WTC11 (cell line): ENCODE data around the gene DEPDC5.

ENCODE experiments used
- CREM ChIP-seq: sonication (generic); formaldehyde crosslinking; IDR thresholded peaks from 2 replicates; pipeline ENCODE4 v1.8.1; 2022; ENCODE audit warnings: mild to moderate bottlenecking, missing genetic modification reagents, moderate library complexity
- CTCF ChIP-seq: fragments of 200-600 bp; IDR thresholded peaks from 2 replicates; pipeline ENCODE4 v1.8.0; 2022; ENCODE audit warnings: antibody characterized with exemption
- E2F1 ChIP-seq: sonication (generic); formaldehyde crosslinking; IDR thresholded peaks from 2 replicates; pipeline ENCODE4 v1.8.0; 2022; ENCODE audit warnings: mild to moderate bottlenecking, missing genetic modification reagents
- E2F5 ChIP-seq: sonication (generic); formaldehyde crosslinking; IDR thresholded peaks from 2 replicates; pipeline ENCODE4 v1.8.1; 2022; ENCODE audit warnings: mild to moderate bottlenecking, moderate library complexity, missing genetic modification reagents
- ELF4 ChIP-seq: sonication (generic); formaldehyde crosslinking; IDR thresholded peaks from 2 replicates; pipeline ENCODE4 v1.8.1; 2022; ENCODE audit warnings: low read depth, mild to moderate bottlenecking, moderate library complexity, missing genetic modification reagents
- ESRRA ChIP-seq: sonication (generic); formaldehyde crosslinking; IDR thresholded peaks from 2 replicates; pipeline ENCODE4 v1.8.1; 2022; ENCODE audit warnings: mild to moderate bottlenecking, missing genetic modification reagents, borderline replicate concordance
- ETV6 ChIP-seq: sonication (generic); formaldehyde crosslinking; IDR thresholded peaks from 2 replicates; pipeline ENCODE4 v1.8.1; 2022; ENCODE audit warnings: mild to moderate bottlenecking, missing genetic modification reagents
- HMGXB4 ChIP-seq: sonication (generic); formaldehyde crosslinking; IDR thresholded peaks from 2 replicates; pipeline ENCODE4 v1.8.1; 2023; ENCODE audit warnings: mild to moderate bottlenecking, moderate library complexity, missing genetic modification reagents
- IRF1 ChIP-seq: sonication (generic); formaldehyde crosslinking; IDR thresholded peaks from 2 replicates; pipeline ENCODE4 v1.8.0; 2023; ENCODE audit warnings: missing genetic modification reagents
- MAX ChIP-seq: sonication (generic); formaldehyde crosslinking; IDR thresholded peaks from 2 replicates; pipeline ENCODE4 v1.8.0; 2022; ENCODE audit warnings: mild to moderate bottlenecking, missing genetic modification reagents
- MLX ChIP-seq: sonication (generic); formaldehyde crosslinking; IDR thresholded peaks from 2 replicates; pipeline ENCODE4 v1.8.1; 2023; ENCODE audit warnings: mild to moderate bottlenecking, missing genetic modification reagents, moderate library complexity
- NR2C2 ChIP-seq: sonication (generic); formaldehyde crosslinking; IDR thresholded peaks from 2 replicates; pipeline ENCODE4 v1.8.0; 2022; ENCODE audit warnings: mild to moderate bottlenecking, missing genetic modification reagents
- PREB ChIP-seq: sonication (generic); formaldehyde crosslinking; IDR thresholded peaks from 2 replicates; pipeline ENCODE4 v1.8.1; 2022; ENCODE audit warnings: mild to moderate bottlenecking, missing genetic modification reagents, moderate library complexity, borderline replicate concordance
- ZNF671 ChIP-seq: fragments of 250-450 bp; sonication (Bioruptor Pico); IDR thresholded peaks from 2 replicates; pipeline ENCODE4 v1.8.0; 2021; ENCODE audit warnings: mild to moderate bottlenecking

- TF ChIP-seq IRF1 (CRISPR knock-in tag) = no peak
- TF ChIP-seq CTCF = no peak
- TF ChIP-seq E2F1 = no peak
- TF ChIP-seq ELF4 (CRISPR knock-in tag) = no peak
- no peak for TF ChIP-seq MLX (CRISPR knock-in tag)
- TF ChIP-seq ZNF671 = no peak
- TF ChIP-seq HMGXB4 (CRISPR knock-in tag) = no peak
- TF ChIP-seq PREB (CRISPR knock-in tag) = no peak
- no peak for TF ChIP-seq MAX (CRISPR knock-in tag)
- TF ChIP-seq ESRRA (CRISPR knock-in tag) = no peak
- TF ChIP-seq NR2C2 = no peak
- TF ChIP-seq ETV6 (CRISPR knock-in tag) = no peak
- no peak for TF ChIP-seq CREM
- no peak for TF ChIP-seq E2F5 (CRISPR knock-in tag)
Measured at GRCh38 chr22:31869739-31870138, 115.9 kb downstream of the DEPDC5 start.
